ENCODE data around the gene GATA2. TPM values are rescaled to one million over a fixed set of nuclear protein-coding genes. Genes with fewer than 3 reads are reported as not detected.

GATA2 gene
- total RNA-seq, 3 donors from 2014 or later (not counting 1 experiment from before 2014, with no cell fraction given), result 0.92 to 225 (median 8.4) TPM

GRCh38 chr3:128435058-128435457 is 57.9 kb downstream of the GATA2 start:
- no peak for TF ChIP-seq CTCF (IDR thresholded peaks at IDR 0.05)
- H3K4me3 ChIP-seq (ENCODE audit: low read length), result no peak overlapping the region
- Mint-ChIP-seq H3K4me1 (peaks cover 0 to 9% of the 10 kb centered on the region in 2 donors), H3K4me3 (no peak overlapping the region), H3K27ac (no peak overlapping the region), H3K9me3 (no peaks in the 10 kb centered on the region), H3K36me3 (no peaks in the 10 kb centered on the region), H3K27me3 (ENCODE audit: low read depth in 2 of 2) (peaks cover 28 to 47% of the 10 kb centered on the region in 2 donors)
- no peaks in the 10 kb centered on the region for H3K9me3 ChIP-seq (ENCODE audit: control insufficient read depth, insufficient read depth, low read length)
- ATAC-seq (no peak), DNase-seq (no peak)
- WGBS (ENCODE audit: insufficient coverage), result 89% methylated on average over 6 of the region's 6 CpGs
- no peak overlapping the region for H3K27ac ChIP-seq (ENCODE audit: low read length)
- H3K4me1 ChIP-seq (ENCODE audit: control insufficient read depth, insufficient read depth, low read length), result no peaks in the 10 kb centered on the region
- H3K27me3 ChIP-seq (ENCODE audit: control insufficient read depth, insufficient read depth, low read length), result peaks cover 3% of the 10 kb centered on the region
- no peaks in the 10 kb centered on the region for H3K36me3 ChIP-seq (ENCODE audit: control insufficient read depth, insufficient read depth, low read length)
- intact Hi-C loops (cut with micrococcal nuclease), result no loop called here

GRCh38 chr3:128434524-128434923 is 58.5 kb downstream of the GATA2 start:
- no peaks in the 10 kb centered on the region for H3K36me3 Mint-ChIP-seq
- intact Hi-C loops (cut with micrococcal nuclease), result no loop called here
- no peak overlapping the region for H3K27ac Mint-ChIP-seq
- H3K27me3 ChIP-seq (ENCODE audit: control insufficient read depth, insufficient read depth, low read length), result peaks cover 3% of the 10 kb centered on the region
- no peak for TF ChIP-seq CTCF (IDR thresholded peaks at IDR 0.05)
- no peak overlapping the region for H3K4me3 ChIP-seq (ENCODE audit: low read length)
- no peaks in the 10 kb centered on the region for H3K9me3 ChIP-seq (ENCODE audit: control insufficient read depth, insufficient read depth, low read length)
- H3K27ac ChIP-seq (ENCODE audit: low read length), result no peak overlapping the region
- DNase-seq (no peak), ATAC-seq (no peak)
- no peaks in the 10 kb centered on the region for H3K9me3 Mint-ChIP-seq
- no peak overlapping the region for H3K4me3 Mint-ChIP-seq
- peaks cover 33 to 49% of the 10 kb centered on the region in 2 donors for H3K27me3 Mint-ChIP-seq (ENCODE audit: low read depth in 2 of 2)
- H3K4me1 ChIP-seq (ENCODE audit: control insufficient read depth, insufficient read depth, low read length), result no peaks in the 10 kb centered on the region
- 91% methylated on average over 1 of the region's 2 CpGs for WGBS (ENCODE audit: insufficient coverage)
- H3K36me3 ChIP-seq (ENCODE audit: control insufficient read depth, insufficient read depth, low read length), result no peaks in the 10 kb centered on the region
- H3K4me1 Mint-ChIP-seq, result peaks cover 0 to 9% of the 10 kb centered on the region in 2 donors

GRCh38 chr3:128433837-128434165 is 59.2 kb downstream of the GATA2 start:
- no peak overlapping the region for H3K27ac Mint-ChIP-seq
- WGBS (ENCODE audit: insufficient coverage), result 87% methylated on average over 2 of the region's 2 CpGs
- peaks cover 0 to 9% of the 10 kb centered on the region in 2 donors for H3K4me1 Mint-ChIP-seq
- Histone ChIP-seq H3K4me3 (ENCODE audit: low read length) (no peak overlapping the region), H3K4me1 (ENCODE audit: control insufficient read depth, insufficient read depth, low read length) (no peaks in the 10 kb centered on the region), H3K27me3 (ENCODE audit: control insufficient read depth, insufficient read depth, low read length) (peaks cover 3% of the 10 kb centered on the region), H3K36me3 (ENCODE audit: control insufficient read depth, insufficient read depth, low read length) (no peaks in the 10 kb centered on the region), H3K27ac (ENCODE audit: low read length) (no peak overlapping the region), H3K9me3 (ENCODE audit: control insufficient read depth, insufficient read depth, low read length) (no peaks in the 10 kb centered on the region)
- intact Hi-C loops (cut with micrococcal nuclease), result no loop called here
- H3K36me3 Mint-ChIP-seq, result no peaks in the 10 kb centered on the region
- no peaks in the 10 kb centered on the region for H3K9me3 Mint-ChIP-seq
- ATAC-seq (no peak), DNase-seq (no peak)
- TF ChIP-seq CTCF (IDR thresholded peaks at IDR 0.05), result no peak
- no peak overlapping the region for H3K4me3 Mint-ChIP-seq
- H3K27me3 Mint-ChIP-seq (ENCODE audit: low read depth in 2 of 2), result peaks cover 34 to 42% of the 10 kb centered on the region in 2 donors
